ENCODE results near the gene SLC6A19. TPM values are rescaled to one million over a fixed set of nuclear protein-coding genes. Genes with fewer than 3 reads are reported as not detected.

The SLC6A19 gene
- total RNA-seq, 1 donor from 2014 or later, result not detected

- no peak for ATAC-seq
Measured at GRCh38 chr5:1268056-1268455, 66.7 kb downstream of the SLC6A19 start.

- ATAC-seq, result no peak
Measured at GRCh38 chr5:1268666-1269065, 67.3 kb downstream of the SLC6A19 start.

- no peak for ATAC-seq
Measured at GRCh38 chr5:1270426-1270825, 69.0 kb downstream of the SLC6A19 start.

GRCh38 chr5:1270933-1271914 lies 69.8 kb downstream of the SLC6A19 start:
- no peak for ATAC-seq

GRCh38 chr5:1272201-1272600 lies 70.8 kb downstream of the SLC6A19 start:
- no peak for ATAC-seq

- no peak for ATAC-seq
Measured at GRCh38 chr5:1273745-1274144, 72.3 kb downstream of the SLC6A19 start.

- no peak for ATAC-seq
Measured at GRCh38 chr5:1274471-1274870, 73.1 kb downstream of the SLC6A19 start.

Other genes with a start within 250 kb of the SLC6A19 start
- 1.1 TPM for gene NKD2, start 192.8 kb upstream of the SLC6A19 start, total RNA-seq
- gene SLC12A7, start 89.5 kb upstream of the SLC6A19 start, total RNA-seq, result 3.0 TPM
- gene SLC6A18, start 23.8 kb downstream of the SLC6A19 start, total RNA-seq, result not detected
- not detected for gene TERT, start 93.5 kb downstream of the SLC6A19 start, total RNA-seq
- 39.5 TPM for gene CLPTM1L, start 143.5 kb downstream of the SLC6A19 start, total RNA-seq
- gene SLC6A3, start 243.8 kb downstream of the SLC6A19 start, total RNA-seq, result 0.16 TPM